Loucy (cell line): ENCODE data around the gene DUSP22.

ENCODE experiments used
- H2AFZ ChIP-seq: fragments of 200-600 bp; sonication (generic); 2 replicates; pipeline ENCODE4 v1.6.0; 2016; ENCODE audit warnings: antibody characterized with exemption, mild to moderate bottlenecking, low read length, moderate library complexity
- H3F3A ChIP-seq: fragments of 200-600 bp; 2 replicates; pipeline ENCODE4 v1.6.0; 2016; ENCODE audit warnings: antibody characterized with exemption, low read depth, mild to moderate bottlenecking
- H3K27me3 ChIP-seq: fragments of 200-600 bp; sonication (generic); 2 replicates; pipeline ENCODE4 v1.6.1; 2014; ENCODE audit warnings: low read length, mild to moderate bottlenecking; ENCODE audit not compliant: insufficient read depth, poor library complexity, severe bottlenecking
- H3K36me3 ChIP-seq: fragments of 200-600 bp; sonication (generic); 2 replicates; pipeline ENCODE4 v1.6.1; 2016; ENCODE audit warnings: low read length; ENCODE audit not compliant: insufficient read depth
- H3K4me1 ChIP-seq: fragments of 200-600 bp; sonication (generic); 2 replicates; pipeline ENCODE4 v1.5.1; 2014; ENCODE audit warnings: low read length, mild to moderate bottlenecking; ENCODE audit not compliant: insufficient read depth, poor library complexity, severe bottlenecking
- H3K4me2 ChIP-seq: fragments of 200-600 bp; sonication (generic); 2 replicates; pipeline ENCODE4 v1.6.0; 2014; ENCODE audit warnings: antibody characterized with exemption, low read length, low read depth, mild to moderate bottlenecking; ENCODE audit not compliant: poor library complexity, severe bottlenecking
- H3K4me3 ChIP-seq: fragments of 200-600 bp; sonication (generic); 2 replicates; pipeline ENCODE4 v1.5.1; 2014; ENCODE audit warnings: low read length, mild to moderate bottlenecking, mixed read lengths; ENCODE audit not compliant: poor library complexity, severe bottlenecking
- H3K79me2 ChIP-seq: fragments of 200-600 bp; sonication (generic); 2 replicates; pipeline ENCODE4 v1.6.1; 2014; ENCODE audit warnings: low read length; ENCODE audit not compliant: insufficient read depth
- H3K9ac ChIP-seq: fragments of 200-600 bp; sonication (generic); 2 replicates; pipeline ENCODE4 v1.6.0; 2014; ENCODE audit warnings: mild to moderate bottlenecking, low read depth, low read length, moderate library complexity; ENCODE audit not compliant: poor library complexity, severe bottlenecking
- H3K9me2 ChIP-seq: fragments of 200-600 bp; sonication (generic); replicated peaks from 2 replicates; pipeline ENCODE4 v1.6.1; 2016; ENCODE audit warnings: low read depth, low read length, mixed read lengths
- H3K9me3 ChIP-seq: fragments of 200-600 bp; sonication (generic); 2 replicates; pipeline ENCODE4 v1.6.1; 2014; ENCODE audit warnings: mild to moderate bottlenecking, antibody characterized with exemption, low read length, low read depth; ENCODE audit not compliant: insufficient read depth
- H4K20me1 ChIP-seq: fragments of 200-600 bp; sonication (generic); 2 replicates; pipeline ENCODE4 v1.6.0; 2014; ENCODE audit warnings: antibody characterized with exemption, low read length, mild to moderate bottlenecking; ENCODE audit not compliant: insufficient read depth, poor library complexity, severe bottlenecking
- EZH2phosphoT487 ChIP-seq: fragments of 200-600 bp; IDR thresholded peaks from 2 replicates; pipeline ENCODE4 v1.6.1; 2018; ENCODE audit warnings: antibody characterized with exemption, mild to moderate bottlenecking, moderate library complexity, borderline replicate concordance
- TF ChIP-seq, protein P1 (sequence below): fragments of 200-600 bp; sonication (generic); conservative IDR thresholded peaks from 2 replicates; pipeline ENCODE4 v1.5.1; 2014; ENCODE audit warnings: mild to moderate bottlenecking, antibody characterized with exemption, low read length

DUSP22 gene

DNA sequence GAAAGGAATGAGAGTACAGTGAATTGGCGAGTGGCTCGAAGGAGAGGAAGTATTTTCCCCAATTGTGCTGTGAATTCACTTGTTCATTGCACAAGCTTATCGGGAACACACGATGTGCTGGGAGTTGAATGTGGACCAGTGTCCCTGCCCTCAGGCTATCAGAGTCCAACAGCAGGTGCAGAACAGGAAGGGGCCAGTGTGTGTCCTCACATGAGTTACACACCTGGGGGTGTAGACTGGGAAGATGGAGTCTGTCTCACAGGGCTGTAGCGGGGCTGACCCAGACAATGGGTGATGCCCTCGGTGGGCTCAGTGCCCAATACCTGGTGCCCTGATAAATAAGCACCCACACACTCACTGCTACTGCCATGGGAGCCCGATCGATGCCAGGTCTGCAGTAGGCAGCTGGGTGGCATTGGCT lies 14.4 kb downstream of the DUSP22 start:
- H4K20me1 ChIP-seq = no peaks in the 10 kb centered on the region

GRCh38 chr6:307065-307814 lies 15.0 kb downstream of the DUSP22 start:
- H3K9ac ChIP-seq = no peak overlapping the region
- H3K9me2 ChIP-seq = no peaks in the 10 kb centered on the region
- no peaks in the 10 kb centered on the region for H3K27me3 ChIP-seq
- H3K4me2 ChIP-seq = no peak overlapping the region
- peaks cover 6% of the 10 kb centered on the region; the same call in 1 of the 2 replicates for H3K36me3 ChIP-seq
- TF ChIP-seq EZH2phosphoT487 = no peak
- TF ChIP-seq, protein P1, sequence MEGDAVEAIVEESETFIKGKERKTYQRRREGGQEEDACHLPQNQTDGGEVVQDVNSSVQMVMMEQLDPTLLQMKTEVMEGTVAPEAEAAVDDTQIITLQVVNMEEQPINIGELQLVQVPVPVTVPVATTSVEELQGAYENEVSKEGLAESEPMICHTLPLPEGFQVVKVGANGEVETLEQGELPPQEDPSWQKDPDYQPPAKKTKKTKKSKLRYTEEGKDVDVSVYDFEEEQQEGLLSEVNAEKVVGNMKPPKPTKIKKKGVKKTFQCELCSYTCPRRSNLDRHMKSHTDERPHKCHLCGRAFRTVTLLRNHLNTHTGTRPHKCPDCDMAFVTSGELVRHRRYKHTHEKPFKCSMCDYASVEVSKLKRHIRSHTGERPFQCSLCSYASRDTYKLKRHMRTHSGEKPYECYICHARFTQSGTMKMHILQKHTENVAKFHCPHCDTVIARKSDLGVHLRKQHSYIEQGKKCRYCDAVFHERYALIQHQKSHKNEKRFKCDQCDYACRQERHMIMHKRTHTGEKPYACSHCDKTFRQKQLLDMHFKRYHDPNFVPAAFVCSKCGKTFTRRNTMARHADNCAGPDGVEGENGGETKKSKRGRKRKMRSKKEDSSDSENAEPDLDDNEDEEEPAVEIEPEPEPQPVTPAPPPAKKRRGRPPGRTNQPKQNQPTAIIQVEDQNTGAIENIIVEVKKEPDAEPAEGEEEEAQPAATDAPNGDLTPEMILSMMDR = no peak
- H3K79me2 ChIP-seq = no peaks in the 10 kb centered on the region
- H4K20me1 ChIP-seq = no peaks in the 10 kb centered on the region
- H3K4me1 ChIP-seq = peaks cover 33% of the 10 kb centered on the region
- no peak overlapping the region for H3K4me3 ChIP-seq
- no peaks in the 10 kb centered on the region for H3K9me3 ChIP-seq
- H2AFZ ChIP-seq = no peak overlapping the region
- no peaks in the 10 kb centered on the region for H3F3A ChIP-seq

More for the DNA sequence above, 14.4 kb downstream of the DUSP22 start:
- no peak overlapping the region for H2AFZ ChIP-seq
- no peaks in the 10 kb centered on the region for H3K27me3 ChIP-seq
- H3K9me3 ChIP-seq = no peaks in the 10 kb centered on the region
- H3K9me2 ChIP-seq = no peaks in the 10 kb centered on the region
- H3K9ac ChIP-seq = no peak overlapping the region
- no peaks in the 10 kb centered on the region for H3K79me2 ChIP-seq
- H3K4me2 ChIP-seq = no peak overlapping the region
- TF ChIP-seq, protein P1 = no peak
- TF ChIP-seq EZH2phosphoT487 = no peak
- peaks cover 6% of the 10 kb centered on the region; the same call in 1 of the 2 replicates for H3K36me3 ChIP-seq
- no peaks in the 10 kb centered on the region for H3F3A ChIP-seq
- H3K4me1 ChIP-seq = peaks cover 27% of the 10 kb centered on the region
- no peak overlapping the region for H3K4me3 ChIP-seq

- TF ChIP-seq EZH2phosphoT487 = no peak
- TF ChIP-seq, protein P1 = no peak
- Histone ChIP-seq H3K4me1 (peaks cover 39% of the 10 kb centered on the region), H3F3A (no peaks in the 10 kb centered on the region), H2AFZ (no peak overlapping the region), H3K36me3 (peaks cover 6% of the 10 kb centered on the region; the same call in 1 of the 2 replicates), H3K9me3 (no peaks in the 10 kb centered on the region), H3K9me2 (no peaks in the 10 kb centered on the region), H3K4me3 (no peak overlapping the region), H4K20me1 (no peaks in the 10 kb centered on the region), H3K4me2 (no peak overlapping the region), H3K79me2 (no peaks in the 10 kb centered on the region), H3K9ac (no peak overlapping the region), H3K27me3 (no peaks in the 10 kb centered on the region)
Observed at GRCh38 chr6:307874-308273, 15.6 kb downstream of the DUSP22 start.
